ENCODE measurements around the gene ETV4.

The ETV4 gene

GRCh38 chr17:43581613-43582012 is 35.5 kb upstream of the ETV4 start:
- Histone ChIP-seq H3K27ac (ENCODE audit: low read depth, low read length) (no peak overlapping the region), H3K9me3 (ENCODE audit: control insufficient read depth in 1 of 2, low read length in 2 of 2) (no peaks in the 10 kb centered on the region), H3K9ac (ENCODE audit: low read depth in 1 of 2, low read length in 2 of 2) (peak overlapping the region in 1 of 2 donors; percentile 3), H3K4me3 (ENCODE audit: low read depth in 1 of 2, low read length in 2 of 2) (no peak overlapping the region), H3K4me1 (ENCODE audit: control insufficient read depth in 1 of 2, insufficient read depth in 2 of 2, low read length in 2 of 2) (peaks cover 37 to 44% of the 10 kb centered on the region in 2 donors), H3K36me3 (ENCODE audit: control insufficient read depth in 1 of 2, insufficient read depth in 2 of 2, low read length in 2 of 2) (no peaks in the 10 kb centered on the region), H3K27me3 (ENCODE audit: control insufficient read depth in 1 of 2, insufficient read depth in 2 of 2, low read length in 2 of 2) (peaks cover 0 to 3% of the 10 kb centered on the region in 2 donors)

GRCh38 chr17:43581130-43581529 is 35.0 kb upstream of the ETV4 start:
- H3K9ac ChIP-seq (ENCODE audit: low read depth in 1 of 2, low read length in 2 of 2) = no peak overlapping the region
- H3K27me3 ChIP-seq (ENCODE audit: control insufficient read depth in 1 of 2, insufficient read depth in 2 of 2, low read length in 2 of 2) = peaks cover 0 to 3% of the 10 kb centered on the region in 2 donors
- H3K27ac ChIP-seq (ENCODE audit: low read depth, low read length) = no peak overlapping the region
- H3K4me3 ChIP-seq (ENCODE audit: low read depth in 1 of 2, low read length in 2 of 2) = no peak overlapping the region
- no peaks in the 10 kb centered on the region for H3K36me3 ChIP-seq (ENCODE audit: control insufficient read depth in 1 of 2, insufficient read depth in 2 of 2, low read length in 2 of 2)
- H3K4me1 ChIP-seq (ENCODE audit: control insufficient read depth in 1 of 2, insufficient read depth in 2 of 2, low read length in 2 of 2) = peaks cover 41 to 44% of the 10 kb centered on the region in 2 donors
- H3K9me3 ChIP-seq (ENCODE audit: control insufficient read depth in 1 of 2, low read length in 2 of 2) = no peaks in the 10 kb centered on the region

GRCh38 chr17:43579566-43580140 is 33.5 kb upstream of the ETV4 start:
- no peak overlapping the region for H3K4me3 ChIP-seq (ENCODE audit: low read depth in 1 of 2, low read length in 2 of 2)
- peaks cover 46 to 50% of the 10 kb centered on the region in 2 donors for H3K4me1 ChIP-seq (ENCODE audit: control insufficient read depth in 1 of 2, insufficient read depth in 2 of 2, low read length in 2 of 2)
- H3K36me3 ChIP-seq (ENCODE audit: control insufficient read depth in 1 of 2, insufficient read depth in 2 of 2, low read length in 2 of 2) = no peaks in the 10 kb centered on the region
- H3K9ac ChIP-seq (ENCODE audit: low read depth in 1 of 2, low read length in 2 of 2) = no peak overlapping the region
- H3K27ac ChIP-seq (ENCODE audit: low read depth, low read length) = no peak overlapping the region
- no peaks in the 10 kb centered on the region for H3K9me3 ChIP-seq (ENCODE audit: control insufficient read depth in 1 of 2, low read length in 2 of 2)
- H3K27me3 ChIP-seq (ENCODE audit: control insufficient read depth in 1 of 2, insufficient read depth in 2 of 2, low read length in 2 of 2) = peaks cover 0 to 3% of the 10 kb centered on the region in 2 donors

GRCh38 chr17:43578699-43579565 is 32.8 kb upstream of the ETV4 start:
- no peaks in the 10 kb centered on the region for H3K9me3 ChIP-seq (ENCODE audit: control insufficient read depth in 1 of 2, low read length in 2 of 2)
- no peak overlapping the region for H3K4me3 ChIP-seq (ENCODE audit: low read depth in 1 of 2, low read length in 2 of 2)
- peaks cover 48 to 55% of the 10 kb centered on the region in 2 donors for H3K4me1 ChIP-seq (ENCODE audit: control insufficient read depth in 1 of 2, insufficient read depth in 2 of 2, low read length in 2 of 2)
- H3K9ac ChIP-seq (ENCODE audit: low read depth in 1 of 2, low read length in 2 of 2) = peak overlapping the region in 1 of 2 donors; percentile 4
- H3K36me3 ChIP-seq (ENCODE audit: control insufficient read depth in 1 of 2, insufficient read depth in 2 of 2, low read length in 2 of 2) = no peaks in the 10 kb centered on the region
- no peak overlapping the region for H3K27ac ChIP-seq (ENCODE audit: low read depth, low read length)
- peaks cover 0 to 3% of the 10 kb centered on the region in 2 donors for H3K27me3 ChIP-seq (ENCODE audit: control insufficient read depth in 1 of 2, insufficient read depth in 2 of 2, low read length in 2 of 2)

GRCh38 chr17:43578404-43578698 is 32.2 kb upstream of the ETV4 start:
- Histone ChIP-seq H3K9ac (ENCODE audit: low read depth in 1 of 2, low read length in 2 of 2) (peak overlapping the region in 1 of 2 donors; percentile 4), H3K27me3 (ENCODE audit: control insufficient read depth in 1 of 2, insufficient read depth in 2 of 2, low read length in 2 of 2) (peaks cover 0 to under 1% of the 10 kb centered on the region in 2 donors), H3K27ac (ENCODE audit: low read depth, low read length) (no peak overlapping the region), H3K4me1 (ENCODE audit: control insufficient read depth in 1 of 2, insufficient read depth in 2 of 2, low read length in 2 of 2) (peaks cover 49 to 51% of the 10 kb centered on the region in 2 donors), H3K36me3 (ENCODE audit: control insufficient read depth in 1 of 2, insufficient read depth in 2 of 2, low read length in 2 of 2) (no peaks in the 10 kb centered on the region), H3K9me3 (ENCODE audit: control insufficient read depth in 1 of 2, low read length in 2 of 2) (no peaks in the 10 kb centered on the region), H3K4me3 (ENCODE audit: low read depth in 1 of 2, low read length in 2 of 2) (no peak overlapping the region)

- H3K9me3 ChIP-seq (ENCODE audit: control insufficient read depth in 1 of 2, low read length in 2 of 2) = no peaks in the 10 kb centered on the region
- no peak overlapping the region for H3K9ac ChIP-seq (ENCODE audit: low read depth in 1 of 2, low read length in 2 of 2)
- peaks cover 50 to 53% of the 10 kb centered on the region in 2 donors for H3K4me1 ChIP-seq (ENCODE audit: control insufficient read depth in 1 of 2, insufficient read depth in 2 of 2, low read length in 2 of 2)
- H3K4me3 ChIP-seq (ENCODE audit: low read depth in 1 of 2, low read length in 2 of 2) = no peak overlapping the region
- H3K36me3 ChIP-seq (ENCODE audit: control insufficient read depth in 1 of 2, insufficient read depth in 2 of 2, low read length in 2 of 2) = no peaks in the 10 kb centered on the region
- no peak overlapping the region for H3K27ac ChIP-seq (ENCODE audit: low read depth, low read length)
- no peaks in the 10 kb centered on the region for H3K27me3 ChIP-seq (ENCODE audit: control insufficient read depth in 1 of 2, insufficient read depth in 2 of 2, low read length in 2 of 2)
Measured at GRCh38 chr17:43577664-43578403, 31.7 kb upstream of the ETV4 start.

GRCh38 chr17:43576563-43577229 is 30.6 kb upstream of the ETV4 start:
- H3K4me3 ChIP-seq (ENCODE audit: low read depth in 1 of 2, low read length in 2 of 2) = no peak overlapping the region
- H3K9ac ChIP-seq (ENCODE audit: low read depth in 1 of 2, low read length in 2 of 2) = no peak overlapping the region
- no peak overlapping the region for H3K27ac ChIP-seq (ENCODE audit: low read depth, low read length)
- H3K27me3 ChIP-seq (ENCODE audit: control insufficient read depth in 1 of 2, insufficient read depth in 2 of 2, low read length in 2 of 2) = no peaks in the 10 kb centered on the region
- no peaks in the 10 kb centered on the region for H3K36me3 ChIP-seq (ENCODE audit: control insufficient read depth in 1 of 2, insufficient read depth in 2 of 2, low read length in 2 of 2)
- H3K9me3 ChIP-seq (ENCODE audit: control insufficient read depth in 1 of 2, low read length in 2 of 2) = no peaks in the 10 kb centered on the region
- H3K4me1 ChIP-seq (ENCODE audit: control insufficient read depth in 1 of 2, insufficient read depth in 2 of 2, low read length in 2 of 2) = peaks cover 43 to 53% of the 10 kb centered on the region in 2 donors

GRCh38 chr17:43574896-43575525 is 28.9 kb upstream of the ETV4 start:
- no peak overlapping the region for H3K9ac ChIP-seq (ENCODE audit: low read depth in 1 of 2, low read length in 2 of 2)
- H3K27me3 ChIP-seq (ENCODE audit: control insufficient read depth in 1 of 2, insufficient read depth in 2 of 2, low read length in 2 of 2) = no peaks in the 10 kb centered on the region

GRCh38 chr17:43574348-43574747 is 28.2 kb upstream of the ETV4 start:
- H3K27ac ChIP-seq (ENCODE audit: low read depth, low read length) = no peak overlapping the region

More at GRCh38 chr17:43574896-43575525, 28.9 kb upstream of the ETV4 start:
- Histone ChIP-seq H3K36me3 (ENCODE audit: control insufficient read depth in 1 of 2, insufficient read depth in 2 of 2, low read length in 2 of 2) (no peaks in the 10 kb centered on the region), H3K4me3 (ENCODE audit: low read depth in 1 of 2, low read length in 2 of 2) (no peak overlapping the region), H3K9me3 (ENCODE audit: control insufficient read depth in 1 of 2, low read length in 2 of 2) (no peaks in the 10 kb centered on the region), H3K4me1 (ENCODE audit: control insufficient read depth in 1 of 2, insufficient read depth in 2 of 2, low read length in 2 of 2) (peaks cover 36 to 46% of the 10 kb centered on the region in 2 donors), H3K27ac (ENCODE audit: low read depth, low read length) (no peak overlapping the region)

More at GRCh38 chr17:43574348-43574747, 28.2 kb upstream of the ETV4 start:
- peak overlapping the region in 1 of 2 donors; percentile 39 for H3K4me3 ChIP-seq (ENCODE audit: low read depth in 1 of 2, low read length in 2 of 2)
- peak overlapping the region; percentile 44 to 50 for H3K9ac ChIP-seq (ENCODE audit: low read depth in 1 of 2, low read length in 2 of 2)
- no peaks in the 10 kb centered on the region for H3K36me3 ChIP-seq (ENCODE audit: control insufficient read depth in 1 of 2, insufficient read depth in 2 of 2, low read length in 2 of 2)
- H3K9me3 ChIP-seq (ENCODE audit: control insufficient read depth in 1 of 2, low read length in 2 of 2) = no peaks in the 10 kb centered on the region
- peaks cover 32 to 42% of the 10 kb centered on the region in 2 donors for H3K4me1 ChIP-seq (ENCODE audit: control insufficient read depth in 1 of 2, insufficient read depth in 2 of 2, low read length in 2 of 2)
- no peaks in the 10 kb centered on the region for H3K27me3 ChIP-seq (ENCODE audit: control insufficient read depth in 1 of 2, insufficient read depth in 2 of 2, low read length in 2 of 2)

Measured in duodenal mucosa (tissue), 2 donors.